ENCODE results near the gene B3GAT2.
"Not testable (repeated sequence)": the region's sequence is repeated elsewhere in the genome, so short reads cannot be mapped to it uniquely, and the experiment has no call there.

Gene B3GAT2, protein sequence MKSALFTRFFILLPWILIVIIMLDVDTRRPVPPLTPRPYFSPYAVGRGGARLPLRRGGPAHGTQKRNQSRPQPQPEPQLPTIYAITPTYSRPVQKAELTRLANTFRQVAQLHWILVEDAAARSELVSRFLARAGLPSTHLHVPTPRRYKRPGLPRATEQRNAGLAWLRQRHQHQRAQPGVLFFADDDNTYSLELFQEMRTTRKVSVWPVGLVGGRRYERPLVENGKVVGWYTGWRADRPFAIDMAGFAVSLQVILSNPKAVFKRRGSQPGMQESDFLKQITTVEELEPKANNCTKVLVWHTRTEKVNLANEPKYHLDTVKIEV

DNA sequence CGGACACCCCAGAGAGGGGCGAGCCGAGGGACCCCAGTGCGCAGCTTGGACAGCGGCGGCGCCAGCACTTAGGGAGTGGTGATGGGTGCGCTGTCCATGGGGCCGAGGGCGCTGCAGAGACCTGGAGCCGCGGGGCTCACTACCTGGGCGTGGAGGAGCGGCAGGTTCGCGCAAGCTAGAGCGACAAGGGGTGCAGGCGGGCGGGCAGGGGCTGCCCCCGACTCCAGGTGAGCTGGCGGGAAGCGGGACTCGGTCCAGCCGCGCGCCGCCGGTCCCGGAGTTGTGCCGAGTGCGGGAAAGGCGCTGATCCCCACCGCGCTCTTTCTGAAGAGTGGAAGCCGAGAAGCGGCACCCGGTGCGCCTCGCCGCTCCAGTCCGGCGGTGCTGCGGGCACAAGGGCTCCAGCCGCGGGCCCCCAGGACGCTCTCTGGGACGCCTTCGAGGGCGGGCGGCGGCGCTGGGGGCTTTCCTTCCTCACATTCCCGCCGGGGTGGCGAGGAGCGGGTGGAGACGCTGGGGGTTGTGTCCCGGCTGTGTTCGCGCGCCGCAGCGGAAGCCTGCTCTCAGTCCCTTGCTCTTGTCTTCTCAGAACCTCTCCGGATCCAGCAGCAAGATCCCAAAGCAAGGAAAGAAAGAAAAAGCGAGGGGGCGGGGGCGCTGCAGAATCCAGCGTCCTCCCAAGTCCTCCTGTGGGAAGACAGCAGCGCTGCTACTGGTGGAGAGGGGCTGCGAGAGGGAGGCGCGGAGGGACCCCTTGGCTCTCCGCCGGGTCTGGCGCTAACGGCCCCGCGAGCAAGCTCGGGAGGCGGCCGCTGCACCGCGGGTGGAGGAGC lies at the start of gene B3GAT2:
TSS of gene B3GAT2 (minus strand) at position 610 of the 833 bp plus-strand sequence. CDS start 631 bp downstream, outside the sequence.
- DNase-seq (ENCODE audit: low read depth in 2 of 2): no peak

DNA sequence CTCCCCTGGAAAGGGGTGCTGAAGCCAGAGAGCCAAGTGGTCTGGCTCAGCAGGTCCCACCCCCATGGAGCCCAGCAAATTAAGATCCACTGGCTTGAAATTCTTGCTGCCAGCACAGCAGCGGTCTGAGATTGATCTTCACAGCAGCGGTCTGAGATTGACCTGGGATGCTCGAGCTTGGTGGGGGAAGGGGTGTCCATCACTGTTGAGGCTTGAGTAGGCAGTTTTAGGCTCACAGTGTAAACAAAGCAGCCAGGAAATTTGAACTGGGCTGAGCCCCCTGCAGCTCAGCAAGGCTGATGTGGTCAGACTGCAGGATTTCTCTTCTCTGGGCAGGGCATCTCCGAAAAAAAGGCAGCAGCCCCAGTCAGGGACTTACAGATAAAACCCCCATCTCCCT lies 41.3 kb upstream of the B3GAT2 start:
- DNase-seq (ENCODE audit: low read depth in 2 of 2): no peak

DNA sequence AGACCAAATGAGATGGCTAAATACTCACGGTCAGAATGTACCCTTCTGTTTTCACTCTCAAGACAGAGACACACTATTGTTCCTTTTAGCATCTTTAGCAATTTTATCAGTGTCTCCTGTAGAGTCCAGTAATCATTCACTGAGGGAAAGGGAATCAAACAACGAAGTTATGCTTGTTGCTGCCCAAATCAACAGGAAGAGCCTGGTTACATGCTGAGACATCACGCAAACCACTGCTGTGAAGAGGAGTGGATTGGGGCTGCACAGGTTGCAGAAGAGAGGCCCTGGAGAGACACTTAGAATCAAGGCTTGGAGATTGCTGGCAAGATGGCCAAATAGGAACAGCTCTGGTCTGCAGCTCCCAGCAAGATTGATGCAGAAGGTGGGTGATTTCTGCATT lies 40.5 kb upstream of the B3GAT2 start:
- DNase-seq (ENCODE audit: low read depth in 2 of 2): no peak

GRCh38 chr6:70996106-70996505 lies 39.2 kb upstream of the B3GAT2 start:
- no peak for DNase-seq (ENCODE audit: low read depth in 2 of 2)

GRCh38 chr6:70995411-70995810 lies 38.6 kb upstream of the B3GAT2 start:
- no peak for DNase-seq (ENCODE audit: low read depth in 2 of 2)

- no peak for DNase-seq (ENCODE audit: low read depth in 2 of 2)
These were observed 34.4 kb upstream of the B3GAT2 start for GRCh38 chr6:70991253-70991652.

DNA sequence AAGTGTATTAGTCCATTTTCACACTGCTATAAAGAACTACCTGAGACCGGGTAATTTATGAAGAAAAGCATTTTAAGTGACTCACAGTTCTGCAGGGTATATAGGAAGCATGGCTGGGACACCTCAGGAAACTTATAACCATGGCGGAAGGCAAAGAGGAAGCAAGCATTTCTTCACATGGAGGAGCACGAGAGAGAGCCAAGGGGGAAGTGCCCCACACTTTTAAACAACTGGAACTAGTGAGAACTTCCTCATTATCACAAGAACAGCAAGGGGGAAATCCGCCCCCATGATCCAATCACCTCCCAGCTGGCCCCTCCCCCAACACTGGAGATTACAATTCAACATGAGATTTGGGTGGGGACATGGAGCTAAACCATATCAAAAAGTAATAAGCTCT lies 28.3 kb upstream of the B3GAT2 start:
- DNase-seq (ENCODE audit: low read depth in 2 of 2): no peak

DNA sequence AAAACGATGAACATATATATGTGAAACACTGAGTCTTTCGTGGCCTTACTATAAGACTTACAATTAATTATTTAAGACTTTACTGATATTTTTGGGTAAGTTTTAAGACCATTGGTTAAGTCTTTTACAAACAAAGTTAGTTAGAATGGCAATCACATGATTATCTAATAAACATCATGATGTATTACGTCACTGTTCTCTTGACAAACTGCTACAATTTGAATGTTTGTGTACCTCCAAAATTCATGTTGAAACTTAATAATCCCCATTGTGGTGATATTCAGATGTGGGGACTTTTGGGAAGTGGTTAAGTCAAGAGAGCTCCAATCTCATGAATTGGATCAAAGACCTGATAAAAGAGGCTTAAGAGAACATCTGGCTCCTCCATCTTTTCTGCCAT lies 25.9 kb upstream of the B3GAT2 start:
- DNase-seq (ENCODE audit: low read depth in 2 of 2): no peak

- no peak for DNase-seq (ENCODE audit: low read depth in 2 of 2)
These were observed 23.9 kb upstream of the B3GAT2 start for GRCh38 chr6:70980727-70981126.

DNA sequence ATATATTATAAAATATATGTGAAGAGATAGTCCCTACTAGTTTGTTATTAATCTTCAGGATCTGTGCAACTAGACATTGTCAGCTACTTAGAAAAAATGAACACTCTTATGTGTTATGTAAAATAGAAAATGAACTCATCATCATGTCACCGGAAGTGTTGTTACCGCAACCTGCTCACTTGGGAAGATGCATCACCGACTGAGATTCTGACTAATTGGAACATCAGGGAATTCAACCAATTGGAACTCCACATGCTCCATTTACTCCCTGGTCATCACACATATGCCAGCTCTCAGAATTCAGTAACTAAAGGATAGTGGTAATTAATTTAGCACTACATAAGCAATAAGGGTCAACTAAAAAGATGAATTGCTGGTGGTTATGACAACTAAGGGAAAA lies 16.7 kb upstream of the B3GAT2 start:
- DNase-seq (ENCODE audit: low read depth in 2 of 2): no peak

- no peak for DNase-seq (ENCODE audit: low read depth in 2 of 2)
These were observed 10.2 kb upstream of the B3GAT2 start for GRCh38 chr6:70967049-70967448.

DNA sequence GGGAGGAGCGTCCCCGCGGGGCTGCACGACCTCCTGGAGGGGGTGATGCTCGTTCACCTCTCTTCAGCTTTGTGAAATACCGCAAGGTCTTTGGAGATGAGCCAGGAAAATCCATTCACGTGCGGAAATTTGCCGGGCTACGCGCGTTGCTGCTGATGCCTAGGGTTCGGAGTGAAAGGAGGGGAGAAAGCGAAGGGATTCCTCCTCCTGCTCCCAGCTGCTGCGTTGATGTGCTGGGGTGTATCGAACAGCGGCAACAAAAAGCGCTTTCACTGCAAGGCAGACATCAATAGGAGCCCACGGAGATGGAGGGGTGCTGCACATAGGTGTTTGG lies 391 bp upstream of the B3GAT2 start:
- no peak for DNase-seq (ENCODE audit: low read depth in 2 of 2)

DNA sequence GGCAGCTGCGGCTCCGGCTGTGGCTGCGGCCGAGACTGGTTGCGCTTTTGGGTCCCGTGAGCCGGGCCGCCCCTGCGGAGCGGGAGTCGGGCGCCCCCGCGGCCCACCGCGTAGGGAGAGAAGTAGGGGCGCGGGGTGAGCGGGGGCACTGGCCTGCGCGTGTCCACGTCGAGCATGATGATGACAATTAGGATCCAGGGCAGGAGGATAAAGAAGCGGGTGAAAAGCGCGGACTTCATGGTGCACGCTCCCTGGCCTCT lies 739 bp downstream of the B3GAT2 start:
- no peak for DNase-seq (ENCODE audit: low read depth in 2 of 2)

DNA sequence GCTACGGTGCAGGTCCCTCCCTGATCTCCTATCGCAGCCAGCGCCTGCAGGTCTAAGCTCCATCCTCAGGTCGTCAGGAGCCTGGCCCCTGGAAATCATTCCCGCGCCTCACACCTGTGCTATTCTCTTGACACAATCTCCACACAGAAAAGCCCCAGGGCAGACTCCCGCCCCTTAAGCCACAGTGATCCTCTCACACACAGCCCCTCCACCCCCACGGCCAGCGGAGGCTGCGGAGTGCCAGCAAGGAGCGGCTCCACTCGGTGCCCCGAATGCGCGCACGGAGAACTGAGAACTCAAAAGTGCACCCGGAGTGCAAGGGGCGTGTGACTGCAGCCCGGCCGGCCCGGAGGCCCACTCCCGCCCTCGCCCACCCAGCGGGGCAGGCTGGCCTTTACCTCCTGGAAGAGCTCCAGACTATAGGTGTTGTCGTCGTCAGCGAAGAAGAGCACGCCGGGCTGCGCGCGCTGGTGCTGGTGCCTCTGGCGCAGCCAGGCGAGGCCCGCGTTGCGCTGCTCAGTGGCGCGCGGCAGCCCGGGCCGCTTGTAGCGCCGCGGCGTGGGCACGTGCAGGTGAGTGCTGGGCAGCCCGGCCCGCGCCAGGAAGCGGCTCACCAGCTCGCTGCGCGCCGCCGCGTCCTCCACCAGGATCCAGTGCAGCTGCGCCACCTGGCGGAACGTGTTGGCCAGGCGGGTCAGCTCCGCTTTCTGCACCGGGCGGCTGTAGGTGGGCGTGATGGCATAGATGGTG lies 1.2 kb downstream of the B3GAT2 start:
- DNase-seq (ENCODE audit: low read depth in 2 of 2): peak; percentile 58 to 59

DNA sequence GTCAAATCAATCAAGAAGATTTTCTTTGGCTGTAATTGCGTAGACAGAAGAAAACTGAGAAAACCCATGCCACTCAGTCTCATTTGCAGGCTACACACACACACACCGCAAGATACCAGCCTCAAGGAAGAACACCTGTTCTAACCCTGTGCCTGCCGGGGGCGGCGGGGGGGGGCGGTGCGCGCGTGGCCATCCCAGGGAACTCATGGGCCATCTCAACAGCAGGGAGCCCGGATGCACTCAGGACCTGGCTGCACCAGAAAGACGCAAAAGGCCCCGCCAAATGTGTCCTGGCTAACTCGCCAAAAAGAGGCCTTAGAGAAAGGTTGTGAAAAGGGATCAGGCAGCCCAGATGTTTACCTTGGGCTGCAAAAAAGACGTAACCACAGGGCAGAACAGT lies 2.1 kb downstream of the B3GAT2 start:
- DNase-seq (ENCODE audit: low read depth in 2 of 2): no peak

GRCh38 chr6:70954176-70954575 lies 2.7 kb downstream of the B3GAT2 start:
- DNase-seq (ENCODE audit: low read depth in 2 of 2): no peak

DNA sequence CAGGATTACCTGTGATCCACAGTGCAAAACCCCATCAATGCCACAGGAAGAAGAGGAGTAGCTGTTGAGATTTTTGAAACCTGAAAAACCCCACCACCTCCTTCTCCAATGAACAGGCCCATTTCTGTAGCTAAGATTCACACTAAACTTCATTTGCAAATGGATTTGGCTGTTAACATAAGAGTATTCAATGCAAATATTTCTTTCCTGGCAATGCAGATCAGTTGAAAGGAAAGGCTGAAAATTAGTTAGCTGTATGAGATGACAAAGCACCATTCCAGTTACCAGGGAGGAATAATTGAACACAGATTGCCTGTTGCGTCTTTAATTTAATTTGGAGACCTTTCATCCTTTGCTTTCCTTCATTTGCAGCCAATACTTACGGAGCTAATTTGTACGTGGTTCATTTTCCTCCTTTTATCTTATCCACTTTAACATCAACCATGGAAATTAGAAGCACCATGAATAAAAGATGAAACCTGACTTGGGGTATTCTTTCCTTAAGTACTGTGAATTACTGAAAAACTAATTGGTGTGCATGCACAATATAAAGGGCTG lies 4.2 kb downstream of the B3GAT2 start:
- DNase-seq (ENCODE audit: low read depth in 2 of 2): no peak

- DNase-seq (ENCODE audit: low read depth in 2 of 2): not testable (repeated sequence)
These were observed 12.5 kb downstream of the B3GAT2 start for GRCh38 chr6:70944321-70944720.

DNA sequence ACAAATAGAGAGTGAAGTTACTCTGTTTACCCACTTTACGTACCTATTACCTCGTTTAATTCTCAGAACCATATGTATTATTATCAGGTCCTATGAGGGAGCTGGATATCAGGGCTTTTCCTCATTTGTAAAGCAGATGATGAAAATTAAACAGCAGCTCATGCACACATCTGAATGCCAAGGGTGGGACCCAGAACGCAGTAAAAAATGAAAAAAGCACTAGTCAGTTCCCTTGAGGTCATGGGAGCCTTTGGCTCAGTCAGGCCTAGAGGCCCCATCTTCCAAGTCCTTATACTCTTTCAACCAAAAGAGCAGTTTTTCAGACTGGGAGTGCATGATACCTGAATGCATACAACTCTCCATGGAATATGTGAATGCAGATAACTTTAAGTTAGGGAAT lies 23.0 kb downstream of the B3GAT2 start:
- no peak for DNase-seq (ENCODE audit: low read depth in 2 of 2)

DNA sequence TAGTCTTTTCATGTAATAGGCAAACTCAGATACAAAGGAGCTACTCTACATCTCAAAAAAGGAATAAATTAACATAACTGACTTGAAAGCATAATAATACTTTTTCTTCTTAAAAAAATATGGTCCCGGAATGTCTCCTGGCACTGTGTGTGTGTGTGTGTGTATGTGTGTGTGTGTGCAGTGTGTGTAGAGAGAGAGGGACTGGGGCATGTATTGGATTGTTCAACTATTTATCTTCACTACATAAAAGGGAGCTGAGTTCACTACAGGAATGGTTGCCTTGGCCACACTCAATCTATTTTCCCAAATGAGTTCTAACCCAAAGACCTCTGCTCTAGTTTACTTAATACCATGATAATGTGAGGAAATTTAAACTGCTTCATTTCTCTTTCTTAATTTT lies 51.1 kb downstream of the B3GAT2 start:
- no peak for DNase-seq (ENCODE audit: low read depth in 2 of 2)

GRCh38 chr6:70903665-70904452 lies 53.0 kb downstream of the B3GAT2 start:
- DNase-seq (ENCODE audit: low read depth in 2 of 2): no peak

DNA sequence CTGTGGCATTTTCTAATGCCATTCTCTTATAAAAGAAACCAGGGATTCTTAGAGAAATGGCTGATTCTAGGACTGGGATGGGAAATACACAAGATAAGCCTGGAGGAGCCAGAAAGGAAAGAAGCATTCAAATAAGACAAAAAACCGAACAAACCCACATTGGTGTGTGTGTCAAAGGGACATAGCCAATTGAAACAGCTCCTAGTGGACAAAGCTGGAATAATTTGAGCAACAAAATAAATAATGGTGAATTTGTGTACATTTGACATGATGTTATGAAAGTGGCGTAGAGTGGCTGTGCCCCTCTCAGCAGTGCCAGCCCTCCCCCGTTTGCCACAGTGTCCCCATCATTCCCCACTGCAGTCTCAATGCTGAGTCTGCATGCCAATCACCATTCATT lies 55.5 kb downstream of the B3GAT2 start:
- no peak for DNase-seq (ENCODE audit: low read depth in 2 of 2)

Measured in stimulated activated CD8-positive, alpha-beta memory T cell treated with anti-CD3 and anti-CD28 coated beads, Interleukin-15, amount 100 ng/mL, for 4 hours (primary cell).